HUDEP-2 (cell line): ENCODE data around the gene PRF1.
A peak's percentile ranks its signal among the peaks of the same experiment; 100 is the strongest.
"Not testable (repeated sequence)": the region's sequence is repeated elsewhere in the genome, so short reads cannot be mapped to it uniquely, and the experiment has no call there.

Source experiments
- DNase-seq, 76 experiments: peaks; one replicate each; lab custom pipeline; 2025; ENCODE audit not compliant: unreplicated experiment in 76 of 76; lab: John Stamatoyannopoulos, UW

The PRF1 gene

GRCh38 chr10:70618663-70619062 lies 16.1 kb upstream of the PRF1 start:
- no peak for DNase-seq

- no peak for DNase-seq
These were observed 15.4 kb upstream of the PRF1 start for GRCh38 chr10:70617798-70618568.

DNA sequence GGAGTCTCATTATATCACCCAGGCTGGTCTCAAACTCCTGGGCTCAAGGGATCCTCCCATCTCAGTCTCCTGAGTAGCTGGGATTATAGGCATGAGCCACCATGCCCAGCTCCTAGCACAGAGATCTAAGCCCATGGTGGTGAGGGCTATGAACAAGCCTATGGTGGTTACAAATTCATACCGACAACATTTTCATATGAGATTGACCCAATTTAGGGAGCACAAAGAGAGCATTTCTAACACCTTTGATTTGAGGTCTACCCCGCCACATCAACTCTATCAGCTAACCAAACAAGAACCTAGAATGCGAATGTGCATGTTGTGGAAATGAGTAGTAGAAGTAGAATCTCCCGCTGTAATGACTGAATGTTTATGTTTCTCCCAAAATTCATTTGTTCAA lies 14.2 kb upstream of the PRF1 start:
- DNase-seq, result no peak

GRCh38 chr10:70615784-70616522 lies 13.4 kb upstream of the PRF1 start:
- no peak for DNase-seq

- DNase-seq, result no peak
These were observed 12.7 kb upstream of the PRF1 start for GRCh38 chr10:70615211-70615610.

GRCh38 chr10:70614364-70614763 lies 11.8 kb upstream of the PRF1 start:
- DNase-seq, result not testable (repeated sequence)

DNA sequence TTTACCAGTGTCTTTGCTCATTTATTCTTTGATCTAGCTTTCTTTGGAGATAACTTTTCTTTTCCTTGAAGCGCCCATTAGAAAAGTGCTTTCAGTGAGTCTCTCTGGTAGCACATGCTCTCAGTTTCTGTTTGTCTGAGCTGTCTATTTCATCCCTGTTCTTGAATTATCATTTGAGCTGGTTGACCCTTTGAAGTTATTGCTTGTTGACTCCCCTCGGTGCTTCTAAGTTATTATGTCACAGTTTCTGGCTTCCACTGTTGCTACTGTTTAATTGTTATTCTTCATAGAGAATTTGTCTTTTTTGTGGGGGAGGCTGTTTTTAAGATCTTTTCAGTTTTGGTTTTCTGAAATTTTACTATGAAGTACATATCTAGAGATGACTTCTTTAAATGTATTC lies 11.4 kb upstream of the PRF1 start:
- no peak for DNase-seq

GRCh38 chr10:70607936-70608335 lies 5.4 kb upstream of the PRF1 start:
- DNase-seq, result no peak

DNA sequence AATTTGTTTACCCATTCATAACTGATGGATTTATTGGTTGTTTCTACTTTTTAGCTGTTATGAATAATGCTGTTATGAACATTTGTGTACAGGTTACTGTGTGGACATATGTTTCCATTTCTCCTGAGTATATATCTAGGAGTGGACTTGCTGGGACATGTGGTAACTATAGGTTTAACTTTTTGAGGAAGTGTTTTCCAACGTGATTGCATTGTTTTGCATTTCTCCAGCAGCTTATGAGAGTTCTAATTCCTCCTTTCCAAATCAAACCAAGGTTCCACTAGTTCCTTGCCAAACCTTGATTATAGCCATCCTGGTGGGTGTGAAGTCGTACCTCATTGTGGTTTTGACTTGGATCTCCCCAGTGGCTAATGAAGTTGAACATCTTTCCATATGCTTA lies 2.6 kb upstream of the PRF1 start:
- DNase-seq, result no peak

DNA sequence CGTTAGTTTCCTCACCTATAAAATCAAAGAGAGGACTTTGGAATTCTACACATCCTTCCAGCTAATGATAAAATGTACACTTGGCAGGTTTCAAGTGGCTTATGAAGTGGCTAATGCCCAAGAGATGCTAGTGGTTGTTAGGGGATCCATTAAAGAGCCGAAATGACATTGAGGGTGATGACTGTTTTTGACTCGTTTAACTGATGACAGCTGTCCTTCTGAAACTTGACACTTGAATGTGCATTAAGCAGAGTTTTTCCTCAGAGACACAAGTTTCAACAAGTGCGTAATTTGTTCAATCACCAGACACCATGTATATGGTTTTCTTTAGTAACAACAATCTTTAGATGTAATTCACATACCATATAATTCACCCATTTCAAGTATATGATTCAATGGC lies 1.6 kb upstream of the PRF1 start:
- no peak for DNase-seq

- DNase-seq, result no peak
These were observed 884 bp upstream of the PRF1 start for GRCh38 chr10:70603449-70603801.

GRCh38 chr10:70601746-70602145 lies 795 bp downstream of the PRF1 start:
- DNase-seq, result peak in 2 of 76 experiments; percentile 4 to 9

- DNase-seq, result no peak
These were observed 1.8 kb downstream of the PRF1 start for GRCh38 chr10:70600512-70601395.

DNA sequence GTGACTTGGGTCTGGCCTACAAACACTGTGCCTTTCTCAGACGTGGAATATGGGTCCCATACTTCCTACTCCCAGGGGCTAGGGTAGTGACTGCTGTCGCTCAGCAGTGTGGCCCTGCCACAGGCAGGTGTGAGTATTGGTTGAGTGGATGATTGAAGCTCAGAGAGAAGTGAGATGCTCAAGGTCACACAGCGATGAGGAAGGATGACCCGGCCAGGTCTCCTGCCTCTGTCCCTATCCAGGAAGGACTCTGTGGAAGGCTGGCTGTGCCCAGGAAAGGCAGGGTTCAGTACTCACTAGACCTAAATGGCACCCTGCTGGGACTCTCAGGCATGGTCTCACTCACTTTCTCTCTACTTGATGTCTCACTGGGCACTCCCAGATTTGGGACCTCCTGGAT lies 2.8 kb downstream of the PRF1 start:
- DNase-seq, result no peak

DNA sequence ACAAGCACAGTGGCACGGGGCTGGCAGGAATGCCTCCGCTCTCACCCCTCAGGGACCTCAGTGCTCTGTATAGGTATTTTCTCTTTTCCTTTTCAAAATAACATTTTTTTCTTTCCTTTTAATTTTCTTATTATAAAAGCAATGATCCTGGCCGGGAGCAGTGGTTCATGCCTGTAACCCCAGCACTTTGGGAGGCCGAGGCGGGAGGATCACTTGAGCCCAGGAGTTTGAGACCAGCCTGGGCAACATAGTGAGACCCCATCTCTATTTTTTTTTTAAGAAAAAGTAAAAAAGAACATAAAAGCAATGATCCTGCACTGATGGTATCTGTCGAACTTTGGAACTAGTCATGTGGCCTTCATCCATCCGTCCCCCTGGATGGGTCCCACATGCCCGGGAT lies 3.2 kb downstream of the PRF1 start:
- no peak for DNase-seq

- DNase-seq, result peak in 2 of 76 experiments; percentile 18 to 26
These were observed 3.7 kb downstream of the PRF1 start for GRCh38 chr10:70598857-70599295.

DNA sequence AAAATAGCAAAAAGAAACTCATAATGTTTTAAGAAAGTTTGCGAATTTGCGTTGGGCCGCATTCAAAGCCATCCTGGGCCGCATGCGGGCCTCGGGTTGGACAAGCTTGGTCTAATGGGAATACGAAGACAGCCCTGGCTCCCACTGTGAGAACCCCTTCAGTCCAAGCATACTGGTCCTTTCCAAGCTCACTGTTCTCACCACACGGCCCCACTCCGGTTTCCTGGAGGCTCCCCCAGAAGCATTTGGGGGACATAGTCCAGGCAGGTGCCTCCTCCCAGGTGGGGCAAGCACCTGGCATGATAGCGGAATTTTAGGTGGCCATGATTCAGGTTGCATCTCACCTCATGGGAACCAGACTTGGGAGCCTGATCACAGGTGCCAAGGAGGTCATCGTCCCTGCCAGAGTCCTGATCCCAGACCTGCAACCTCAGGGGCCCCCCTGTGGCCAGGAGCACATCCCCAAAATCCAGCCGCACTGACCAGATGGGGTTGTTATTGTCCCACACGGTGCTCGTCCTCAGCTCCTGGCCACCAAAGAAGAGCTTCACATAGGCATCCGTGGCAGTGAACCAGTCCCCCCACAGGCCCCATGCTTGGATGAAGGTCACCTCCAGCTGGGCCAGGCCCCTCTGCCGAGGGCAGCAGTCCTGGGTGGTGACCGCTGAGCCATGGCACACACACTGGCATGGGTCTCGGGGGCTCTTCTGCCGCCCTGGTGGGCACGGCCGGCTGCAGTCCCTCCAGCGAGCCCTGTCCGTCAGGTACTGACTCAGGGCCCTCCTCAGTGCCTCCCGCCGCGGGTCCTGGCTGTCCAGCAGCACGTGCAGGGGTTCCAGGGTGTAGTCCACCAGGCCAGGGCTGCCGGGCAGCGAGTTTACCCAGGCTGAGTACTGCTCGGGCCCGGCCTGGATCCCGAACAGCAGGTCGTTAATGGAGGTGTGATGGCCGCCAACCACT lies 4.4 kb downstream of the PRF1 start:
- no peak for DNase-seq

GRCh38 chr10:70596860-70597809 lies 5.4 kb downstream of the PRF1 start:
- DNase-seq, result no peak
